NCI-H1105 treated with DMSO at 0.1 percent for 48 hours (cell line): ENCODE results near the gene GPR83.
"Not testable (repeated sequence)": the region's sequence is repeated elsewhere in the genome, so short reads cannot be mapped to it uniquely, and the experiment has no call there.

Experiments
- DNase-seq: peaks from one replicate; lab custom pipeline; 2025; lab: John Stamatoyannopoulos, UW

Gene GPR83

GRCh38 chr11:94400839-94401772, at the start of gene GPR83:
Gene GPR83 (minus strand): TSS chr11:94401419. CDS start chr11:94401247, 172 bp downstream.
- peak; percentile 63 for DNase-seq

- no peak for DNase-seq
These were observed 48.8 kb upstream of the GPR83 start for GRCh38 chr11:94450048-94450447.

- no peak for DNase-seq
These were observed 48.2 kb upstream of the GPR83 start for GRCh38 chr11:94449437-94449836.

GRCh38 chr11:94449029-94449428, 47.8 kb upstream of the GPR83 start:
- no peak for DNase-seq

GRCh38 chr11:94447149-94447548, 45.9 kb upstream of the GPR83 start:
- no peak for DNase-seq

- DNase-seq = no peak
These were observed 44.4 kb upstream of the GPR83 start for GRCh38 chr11:94445641-94446040.

GRCh38 chr11:94433049-94433448, 31.8 kb upstream of the GPR83 start:
- DNase-seq = no peak

- DNase-seq = no peak
These were observed 23.4 kb upstream of the GPR83 start for GRCh38 chr11:94424662-94425061.

GRCh38 chr11:94424011-94424410, 22.8 kb upstream of the GPR83 start:
- DNase-seq = no peak

GRCh38 chr11:94423507-94423906, 22.3 kb upstream of the GPR83 start:
- DNase-seq = no peak

GRCh38 chr11:94418123-94418765, 17.0 kb upstream of the GPR83 start:
- no peak for DNase-seq

- DNase-seq = peak; percentile 35
These were observed 16.3 kb upstream of the GPR83 start for GRCh38 chr11:94417386-94417987.

- no peak for DNase-seq
These were observed 4.0 kb upstream of the GPR83 start for GRCh38 chr11:94405062-94405833.

- DNase-seq = no peak
These were observed 1.1 kb upstream of the GPR83 start for GRCh38 chr11:94402355-94402754.

- no peak for DNase-seq
These were observed 600 bp upstream of the GPR83 start for GRCh38 chr11:94401773-94402265.

- DNase-seq = no peak
These were observed 771 bp downstream of the GPR83 start for GRCh38 chr11:94400457-94400838.

- no peak for DNase-seq
These were observed 1.2 kb downstream of the GPR83 start for GRCh38 chr11:94400050-94400449.

- no peak for DNase-seq
These were observed 3.1 kb downstream of the GPR83 start for GRCh38 chr11:94398101-94398500.

GRCh38 chr11:94396282-94396681, 4.9 kb downstream of the GPR83 start:
- DNase-seq = no peak

GRCh38 chr11:94391937-94392336, 9.3 kb downstream of the GPR83 start:
- DNase-seq = not testable (repeated sequence)

- DNase-seq = no peak
These were observed 21.6 kb downstream of the GPR83 start for GRCh38 chr11:94379613-94380012.

- DNase-seq = no peak
These were observed 24.4 kb downstream of the GPR83 start for GRCh38 chr11:94376841-94377240.
